GM12878 (cell line): Measurements from ENCODE around the gene TSC22D1. TPM values are rescaled to one million over a fixed set of nuclear protein-coding genes. Genes with fewer than 3 reads are reported as not detected.

Experiments
- ATAC-seq: fragments of 200-7000 bp; cut with Tn5 transposase; 3 replicates; pipeline ENCODE4 v1.9.1; 2020; ENCODE audit warnings: mild to moderate bottlenecking, moderate library complexity
- BruUV-seq: library from RNA; stranded (reverse); fragments of 400-500 nt; replicated peaks from 2 replicates; lab custom pipeline; 2021; lab: Mats Ljungman, UMichigan
- CTCF ChIA-PET: fragments of 300-600 bp; sonication (Branson Sonifier 250); formaldehyde crosslinking; extraction: SDS; loops from one replicate; lab custom pipeline; 2021; ENCODE audit warnings: inconsistent platforms; lab: Yijun Ruan, JAX
- POLR2A ChIA-PET: fragments of 350-600 bp; formaldehyde crosslinking; extraction: SDS; loops from one replicate; lab custom pipeline; 2021; ENCODE audit warnings: inconsistent platforms; lab: Charles Lee
- RAD21 ChIA-PET: fragments of 300-600 bp; sonication (Branson Sonifier 250); formaldehyde crosslinking; loops from one replicate; lab custom pipeline; 2023; ENCODE audit warnings: antibody characterized with exemption; ENCODE audit not compliant: unreplicated experiment; lab: Charles Lee
- SMC1A ChIA-PET: fragments of 300-600 bp; sonication (Branson Sonifier 250); formaldehyde crosslinking; loops from one replicate; lab custom pipeline; 2023; ENCODE audit not compliant: unreplicated experiment, uncharacterized antibody; lab: Charles Lee
- DNase-seq: peaks from one replicate; pipeline ENCODE4 v3.0.0-alpha.2; 2011; ENCODE audit warnings: low read depth, low spot score
- FAIRE-seq: peaks from 3 replicates; lab custom pipeline; 2011; peaks lifted over from hg19 to GRCh38; lab: Jason Lieb, UNC
- H2AFZ ChIP-seq: 2 replicates; pipeline ENCODE4 v1.6.0; 2011; ENCODE audit warnings: low read depth, low read length, control low read depth; ENCODE audit not compliant: control insufficient read depth
- H3K27ac ChIP-seq: 2 replicates; pipeline ENCODE4 v1.5.1; 2011; ENCODE audit warnings: control low read depth; ENCODE audit not compliant: control insufficient read depth, insufficient read depth
- H3K27me3 ChIP-seq, 2 experiments: replicated peaks in 1 of 2; 2 replicates each; pipeline versions ENCODE4 v1.6.0 to v1.6.1; 2011; ENCODE audit warnings: low read length in 1 of 2; ENCODE audit not compliant: control insufficient read depth in 2 of 2, insufficient read depth in 2 of 2
- H3K36me3 ChIP-seq, 2 experiments: 2 replicates each; pipeline ENCODE4 v1.5.1; 2011; ENCODE audit warnings: low read length in 1 of 2; ENCODE audit not compliant: control insufficient read depth in 2 of 2, insufficient read depth in 2 of 2
- H3K4me1 ChIP-seq: 2 replicates; pipeline ENCODE4 v1.6.1; 2011; ENCODE audit warnings: mild to moderate bottlenecking, low read length, moderate library complexity, mixed read lengths; ENCODE audit not compliant: control insufficient read depth, insufficient read depth
- H3K4me2 ChIP-seq: 2 replicates; pipeline ENCODE4 v1.6.0; 2011; ENCODE audit warnings: control low read depth; ENCODE audit not compliant: control insufficient read depth, insufficient read depth
- H3K4me3 ChIP-seq: fragments of 200-600 bp; sonication (generic); 2 replicates; pipeline ENCODE4 v1.5.1; 2016
- H3K79me2 ChIP-seq: 2 replicates; pipeline ENCODE4 v1.6.0; 2011; ENCODE audit warnings: low read length; ENCODE audit not compliant: control insufficient read depth, insufficient read depth
- H3K9ac ChIP-seq: 2 replicates; pipeline ENCODE4 v1.8.0; 2011; ENCODE audit warnings: low read length, control low read depth, mixed read lengths; ENCODE audit not compliant: control insufficient read depth, insufficient read depth
- H3K9me3 ChIP-seq: replicated peaks from 3 replicates; pipeline ENCODE4 v1.5.1; 2011; ENCODE audit warnings: mild to moderate bottlenecking, low read length; ENCODE audit not compliant: control insufficient read depth, insufficient read depth
- H4K20me1 ChIP-seq: 2 replicates; pipeline ENCODE4 v1.6.0; 2011; ENCODE audit not compliant: control insufficient read depth, insufficient read depth
- ASH2L ChIP-seq: fragments of 300-600, 200-600 bp; sonication (generic); IDR thresholded peaks from 2 replicates; pipeline ENCODE4 v1.6.1; 2017; ENCODE audit warnings: low read depth, mild to moderate bottlenecking, borderline replicate concordance
- BACH1 ChIP-seq: fragments of 450-650 bp; IDR thresholded peaks from 2 replicates; pipeline ENCODE4 v1.6.1; 2017; ENCODE audit warnings: mild to moderate bottlenecking, borderline replicate concordance
- IRF3 ChIP-seq: fragments of 450-650 bp; IDR thresholded peaks from 2 replicates; pipeline ENCODE4 v1.6.1; 2014; ENCODE audit warnings: mild to moderate bottlenecking
- MYB ChIP-seq: fragments of 150-350 bp; IDR thresholded peaks from 2 replicates; pipeline ENCODE4 v1.6.1; 2014; ENCODE audit warnings: mild to moderate bottlenecking, low read depth, low read length, borderline replicate concordance
- RELB ChIP-seq: fragments of 450-650 bp; IDR thresholded peaks from 2 replicates; pipeline ENCODE4 v1.6.1; 2017; ENCODE audit warnings: low read depth, mild to moderate bottlenecking, moderate library complexity
- ZNF217 ChIP-seq: fragments of 450-650 bp; IDR thresholded peaks from 2 replicates; pipeline ENCODE4 v1.6.1; 2017; ENCODE audit warnings: antibody characterized with exemption, mild to moderate bottlenecking
- ZSCAN29 ChIP-seq: fragments of 450-650 bp; IDR thresholded peaks from 2 replicates; pipeline ENCODE4 v1.6.1; 2017; ENCODE audit warnings: mild to moderate bottlenecking, moderate library complexity
- in situ Hi-C: fragments of 300-500 bp; cut with MboI; formaldehyde crosslinking; loops from 9 replicates; pipeline ENCODE4 v1.14.3; 2018; ENCODE audit warnings: mixed read lengths
- intact Hi-C: fragments of 100-400 bp; cut with micrococcal nuclease; formaldehyde crosslinking; loops from one replicate; pipeline ENCODE4 v1.14.2; 2022; ENCODE audit not compliant: unreplicated experiment
- polyA plus RNA-seq, 11 experiments: library from polyadenylated mRNA; depleted of rRNA in 4 of 11; unstranded in 6 of 11; stranded (reverse) in 5 of 11; fragments of >200 nt; fragmentation: Nextera tagmentation in 4 of 11; fragmentation: Illumina TruSeq in 1 of 11; extraction: Ambion mirVana in 4 of 11; extraction: Trizol in 1 of 11; gene quantifications; 1 replicate in 1 of 11; 2 replicates in 10 of 11; pipeline versions ENCODE4 v1.2.1 to v1.2.3, GENCODE V29; 2011 to 2016; ENCODE audit warnings: inconsistent platforms in 2 of 11, missing spikeins in 2 of 11, low read depth in 1 of 11
- total RNA-seq, 4 experiments: library from RNA; depleted of rRNA in 3 of 4; stranded (reverse); fragments of >200 nt in 3 of 4; fragmentation: Illumina TruSeq in 1 of 4; extraction: Trizol in 1 of 4; gene quantifications; 2 replicates each; pipeline versions ENCODE4 v1.2.1 to v1.2.3, GENCODE V29; 2013 to 2021

TSC22D1 gene
- total and polyA plus RNA-seq, 10 of the 15 experiments (the other 5 are each of a cell fraction or from before 2014, with no cell fraction given), result 0.37 to 15.7 (median 7.5) TPM

GRCh38 chr13:44395976-44396694 lies 180.0 kb downstream of the TSC22D1 start (continued):
- TF ChIP-seq IRF3 (no peak), ZNF217 (no peak), BACH1 (no peak), RELB (no peak), MYB (no peak)

GRCh38 chr13:44394658-44395057 lies 181.5 kb downstream of the TSC22D1 start:
- RAD21 ChIA-PET, result no interaction called here
- SMC1A ChIA-PET, result no interaction called here
- no peak overlapping the region for H3K9ac ChIP-seq
- no peak overlapping the region for H3K27ac ChIP-seq
- TF ChIP-seq ASH2L (no peak), ZSCAN29 (no peak)
- TF ChIP-seq, all 136 proteins: peak for 0
- Histone ChIP-seq H3K27me3 (peaks cover 2 to 3% of the 10 kb centered on the region in 2 experiments; a peak in 2 of 4 replicates), H3K4me3 (no peak overlapping the region), H3K4me2 (no peak overlapping the region), H4K20me1 (no peaks in the 10 kb centered on the region), H3K36me3 (no peaks in the 10 kb centered on the region), H3K9me3 (no peaks in the 10 kb centered on the region), H3K79me2 (no peaks in the 10 kb centered on the region), H2AFZ (no peak overlapping the region), H3K4me1 (no peaks in the 10 kb centered on the region)
- FAIRE-seq, result no peak
- POLR2A ChIA-PET, result no interaction called here
- CTCF ChIA-PET, result interaction anchor here (0.9 kb wide), 1 partner anchor 14 kb away, joined by 3 read pairs; no protein-coding TSS in a partner anchor
- BruUV-seq, result no TSS peak
- in situ Hi-C loops (no loop called here), intact Hi-C loops (no loop called here)
- no peak for DNase-seq
- no peak for ATAC-seq
